Neuronal stem cell (in vitro differentiated cells): ENCODE measurements around the gene CABP4.

Source experiments
- DNase-seq: peaks from one replicate; pipeline ENCODE4 v3.0.0-alpha.2; 2013; ENCODE audit warnings: low spot score
- H2AFZ ChIP-seq: one replicate; pipeline ENCODE4 v1.6.1; 2013; ENCODE audit warnings: mild to moderate bottlenecking, low read length, inconsistent platforms
- H2AK5ac ChIP-seq: 2 replicates; pipeline ENCODE4 v1.6.1; 2013; ENCODE audit warnings: low read depth, mild to moderate bottlenecking, inconsistent platforms, low read length, moderate library complexity, mixed read lengths
- H2BK120ac ChIP-seq: 2 replicates; pipeline ENCODE4 v1.6.1; 2013; ENCODE audit warnings: low read depth, mild to moderate bottlenecking, inconsistent platforms, low read length, moderate library complexity, mixed read lengths
- H2BK12ac ChIP-seq: one replicate; pipeline ENCODE4 v1.6.1; 2013; ENCODE audit warnings: low read length, inconsistent platforms
- H2BK15ac ChIP-seq: 2 replicates; pipeline ENCODE4 v1.6.1; 2013; ENCODE audit warnings: mild to moderate bottlenecking, low read length, inconsistent platforms, mixed read lengths
- H2BK5ac ChIP-seq: one replicate; pipeline ENCODE4 v1.6.1; 2013; ENCODE audit warnings: inconsistent platforms, mild to moderate bottlenecking, low read length, moderate library complexity
- H3K14ac ChIP-seq: one replicate; pipeline ENCODE4 v1.6.1; 2013; ENCODE audit warnings: low read length, inconsistent platforms
- H3K18ac ChIP-seq: 2 replicates; pipeline ENCODE4 v1.6.1; 2013; ENCODE audit warnings: low read length, inconsistent platforms
- H3K23ac ChIP-seq: 2 replicates; pipeline ENCODE4 v1.6.1; 2013; ENCODE audit warnings: low read depth, mild to moderate bottlenecking, mixed read lengths, low read length, inconsistent platforms; ENCODE audit not compliant: poor library complexity
- H3K27ac ChIP-seq: replicated peaks from 3 replicates; pipeline ENCODE4 v1.5.1; 2013; ENCODE audit warnings: low read length, inconsistent platforms
- H3K27me3 ChIP-seq, 3 experiments: 2 replicates each; pipeline ENCODE4 v1.6.1; 2013; ENCODE audit warnings: low read length in 3 of 3, mild to moderate bottlenecking in 2 of 3, inconsistent platforms in 1 of 3, low read depth in 1 of 3, mixed read lengths in 1 of 3, moderate library complexity in 1 of 3; ENCODE audit not compliant: control insufficient read depth in 3 of 3, insufficient read depth in 3 of 3
- H3K36me3 ChIP-seq, 2 donors: replicated peaks in 1 of 2; 2 replicates each; pipeline ENCODE4 v1.6.1; 2013; ENCODE audit warnings: low read length in 2 of 2; ENCODE audit not compliant: control insufficient read depth in 2 of 2, insufficient read depth in 2 of 2
- H3K4ac ChIP-seq: 2 replicates; pipeline ENCODE4 v1.6.1; 2013; ENCODE audit warnings: inconsistent platforms, mild to moderate bottlenecking, low read length, moderate library complexity
- H3K4me1 ChIP-seq, 2 donors: 1 replicate in 1 of 2; 2 replicates in 1 of 2; pipeline ENCODE4 v1.6.1; 2013; ENCODE audit warnings: low read length in 2 of 2, low read depth in 1 of 2; ENCODE audit not compliant: control insufficient read depth in 2 of 2, insufficient read depth in 1 of 2
- H3K4me2 ChIP-seq: one replicate; pipeline ENCODE4 v1.6.1; 2013; ENCODE audit warnings: mild to moderate bottlenecking, low read length, inconsistent platforms; ENCODE audit not compliant: insufficient read depth, poor library complexity, severe bottlenecking
- H3K4me3 ChIP-seq, 2 donors: 2 replicates each; pipeline ENCODE4 v1.5.1; 2013; ENCODE audit warnings: low read length in 2 of 2, mild to moderate bottlenecking in 2 of 2, inconsistent platforms in 1 of 2, moderate library complexity in 1 of 2
- H3K79me1 ChIP-seq: one replicate; pipeline ENCODE4 v1.6.1; 2013; ENCODE audit warnings: low read depth, mild to moderate bottlenecking, inconsistent platforms, low read length, moderate library complexity
- H3K9ac ChIP-seq: one replicate; pipeline ENCODE4 v1.6.1; 2013; ENCODE audit warnings: mild to moderate bottlenecking, low read depth, low read length, inconsistent platforms; ENCODE audit not compliant: poor library complexity
- H3K9me3 ChIP-seq, 2 donors: replicated peaks in 1 of 2; 2 replicates each; pipeline versions ENCODE3 to v1.6.1; 2013; ENCODE audit warnings: low read length in 2 of 2, mild to moderate bottlenecking in 2 of 2, inconsistent platforms in 1 of 2, low read depth in 1 of 2, mixed read lengths in 1 of 2, moderate library complexity in 1 of 2; ENCODE audit not compliant: control insufficient read depth in 2 of 2, insufficient read depth in 1 of 2
- H4K8ac ChIP-seq: one replicate; pipeline ENCODE4 v1.6.1; 2013; ENCODE audit warnings: low read depth, mild to moderate bottlenecking, inconsistent platforms, low read length, moderate library complexity
- H4K91ac ChIP-seq: one replicate; pipeline ENCODE4 v1.6.1; 2013; ENCODE audit warnings: low read length, low read depth, mild to moderate bottlenecking, inconsistent platforms; ENCODE audit not compliant: poor library complexity
- WGBS, 2 donors: extraction: QIAGEN DNeasy Blood & Tissue Kit; methylation state at CpG; one replicate each; pipeline ENCODE4 v1.1.7; 2013; ENCODE audit warnings: missing lambda C conversion rate in 2 of 2, mixed read lengths in 1 of 2; ENCODE audit not compliant: insufficient read length in 2 of 2, insufficient replicate concordance in 1 of 2; ENCODE audit errors: extremely low coverage in 2 of 2; 5-methylcytosine and 5-hydroxymethylcytosine counted together

Gene CABP4

GRCh38 chr11:67441731-67442351, 13.3 kb upstream of the CABP4 start:
- no peak overlapping the region for H3K27ac ChIP-seq
- no peak overlapping the region for H3K18ac ChIP-seq
- H3K4ac ChIP-seq: no peak overlapping the region
- DNase-seq: no peak
- peak overlapping the region; percentile 26 for H2BK15ac ChIP-seq
- peaks cover 0 to 3% (median 0%) of the 10 kb centered on the region in 3 experiments for H3K27me3 ChIP-seq
- peak overlapping the region; percentile 37 for H2AK5ac ChIP-seq
- H3K23ac ChIP-seq: peak overlapping the region; percentile 73
- H2BK120ac ChIP-seq: no peak overlapping the region
- H4K91ac ChIP-seq: no peak overlapping the region
- no peak overlapping the region for H2AFZ ChIP-seq
- WGBS, 2 donors: no CpG with 5 or more reads among the region's 28 CpGs
- no peaks in the 10 kb centered on the region for H3K9me3 ChIP-seq
- H3K4me2 ChIP-seq: no peak overlapping the region
- H3K36me3 ChIP-seq: peaks cover 18 to 44% of the 10 kb centered on the region in 2 donors
- peak overlapping the region in 1 of 2 donors; percentile 83 for H3K4me3 ChIP-seq
- peaks cover 2 to 3% of the 10 kb centered on the region in 2 donors for H3K4me1 ChIP-seq
- peak overlapping the region; percentile 21 for H3K14ac ChIP-seq
- peak overlapping the region; percentile 84 for H2BK12ac ChIP-seq
- no peak overlapping the region for H2BK5ac ChIP-seq
- peaks cover 5% of the 10 kb centered on the region for H3K79me1 ChIP-seq
- no peak overlapping the region for H3K9ac ChIP-seq
- no peak overlapping the region for H4K8ac ChIP-seq

GRCh38 chr11:67442504-67443404, 12.4 kb upstream of the CABP4 start:
- Histone ChIP-seq H2BK5ac (peak overlapping the region; percentile 53), H2BK12ac (peak overlapping the region; percentile 58), H3K4ac (peak overlapping the region; percentile 97), H3K18ac (peak overlapping the region; percentile 94), H3K23ac (peak overlapping the region; percentile 55), H3K4me3 (peak overlapping the region; percentile 83 to 97), H3K27me3 (peaks cover 0 to 3% (median 0%) of the 10 kb centered on the region in 3 experiments), H2AK5ac (peak overlapping the region; percentile 88), H3K4me2 (peak overlapping the region; percentile 86), H3K4me1 (peaks cover 2 to 3% of the 10 kb centered on the region in 2 donors), H2BK120ac (peak overlapping the region; percentile 91), H3K79me1 (peaks cover 5% of the 10 kb centered on the region), H3K9ac (peak overlapping the region; percentile 91), H3K36me3 (peaks cover 15 to 38% of the 10 kb centered on the region in 2 donors), H3K27ac (no peak overlapping the region), H4K91ac (no peak overlapping the region), H3K9me3 (no peaks in the 10 kb centered on the region), H4K8ac (no peak overlapping the region), H3K14ac (peak overlapping the region; percentile 82), H2BK15ac (peak overlapping the region; percentile 89), H2AFZ (peak overlapping the region; percentile 89)
- WGBS, 2 donors: no CpG with 5 or more reads among the region's 45 CpGs
- DNase-seq: no peak

GRCh38 chr11:67445515-67445914, 9.6 kb upstream of the CABP4 start:
- Histone ChIP-seq H2AFZ (no peak overlapping the region), H3K4me1 (peaks cover 4 to 8% of the 10 kb centered on the region in 2 donors), H3K18ac (no peak overlapping the region), H3K4me3 (no peak overlapping the region), H3K36me3 (peaks cover 9 to 16% of the 10 kb centered on the region in 2 donors), H3K27ac (no peak overlapping the region), H3K27me3 (peaks cover 0 to 1% (median 0%) of the 10 kb centered on the region in 3 experiments), H3K14ac (no peak overlapping the region), H2BK15ac (no peak overlapping the region), H3K9me3 (no peaks in the 10 kb centered on the region), H3K4ac (no peak overlapping the region), H2BK120ac (no peak overlapping the region), H2AK5ac (peak overlapping the region; percentile 47), H2BK5ac (no peak overlapping the region), H3K79me1 (peaks cover 5% of the 10 kb centered on the region), H3K4me2 (no peak overlapping the region), H4K91ac (no peak overlapping the region), H3K9ac (no peak overlapping the region), H2BK12ac (no peak overlapping the region), H3K23ac (peak overlapping the region; percentile 55), H4K8ac (no peak overlapping the region)
- no CpG with 5 or more reads among the region's 5 CpGs for WGBS, 2 donors
- DNase-seq: no peak

GRCh38 chr11:67448220-67448609, 6.9 kb upstream of the CABP4 start:
- Histone ChIP-seq H2AFZ (no peak overlapping the region), H2BK15ac (no peak overlapping the region), H3K18ac (no peak overlapping the region), H4K8ac (no peak overlapping the region), H3K23ac (no peak overlapping the region), H3K4me1 (peaks cover 5 to 15% of the 10 kb centered on the region in 2 donors), H3K4ac (no peak overlapping the region), H3K36me3 (no peaks in the 10 kb centered on the region), H3K79me1 (no peaks in the 10 kb centered on the region), H3K9ac (no peak overlapping the region), H4K91ac (no peak overlapping the region), H2AK5ac (peak overlapping the region; percentile 72), H3K27me3 (no peaks in the 10 kb centered on the region), H2BK12ac (no peak overlapping the region), H3K4me2 (no peak overlapping the region), H3K9me3 (no peaks in the 10 kb centered on the region), H2BK5ac (no peak overlapping the region), H3K27ac (no peak overlapping the region), H3K4me3 (no peak overlapping the region), H2BK120ac (no peak overlapping the region), H3K14ac (no peak overlapping the region)
- WGBS, 2 donors: no CpG with 5 or more reads among the region's 7 CpGs
- no peak for DNase-seq
